ENCODE results near the gene GPATCH2L.

The GPATCH2L gene

GRCh38 chr14:76257842-76258397 is 106.2 kb downstream of the GPATCH2L start:
- DNase-seq = no peak

DNA sequence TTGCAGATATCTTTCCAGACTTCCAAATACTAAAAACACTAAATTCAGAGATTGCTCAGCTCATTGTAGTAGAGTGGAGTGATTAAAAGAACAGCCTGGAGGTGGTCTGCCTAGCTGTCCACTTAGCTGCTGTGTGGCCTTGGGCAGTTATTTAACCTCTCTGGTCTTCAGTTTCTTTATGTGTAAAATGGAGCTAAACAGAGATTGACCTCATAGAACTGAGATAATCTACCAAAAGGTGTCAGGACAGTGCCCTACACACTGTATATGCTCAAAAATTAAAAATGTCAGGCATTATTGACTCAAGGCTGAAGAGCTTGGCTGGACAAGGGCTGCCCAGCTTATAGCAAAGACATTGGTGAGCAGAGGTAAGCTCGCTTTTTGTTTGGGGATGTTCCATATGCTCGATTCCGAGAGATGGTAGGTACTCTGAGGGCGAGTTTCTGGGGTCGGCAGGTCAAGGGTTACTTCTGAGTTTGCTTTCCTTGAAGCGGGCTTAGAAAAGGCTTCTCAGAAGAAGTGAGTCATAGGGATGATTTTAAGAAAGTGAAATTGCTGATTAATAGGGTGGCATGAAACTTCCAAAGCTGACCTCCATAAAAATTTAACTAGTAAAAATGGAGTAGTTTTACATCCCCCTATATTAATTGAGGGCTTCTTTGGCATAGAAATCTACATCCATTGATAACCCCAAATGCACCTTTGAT is 107.5 kb downstream of the GPATCH2L start:
- DNase-seq = no peak

GRCh38 chr14:76260749-76261148 is 109.0 kb downstream of the GPATCH2L start:
- DNase-seq = no peak

- no peak for DNase-seq
These were observed 109.7 kb downstream of the GPATCH2L start for GRCh38 chr14:76261371-76261811.

DNA sequence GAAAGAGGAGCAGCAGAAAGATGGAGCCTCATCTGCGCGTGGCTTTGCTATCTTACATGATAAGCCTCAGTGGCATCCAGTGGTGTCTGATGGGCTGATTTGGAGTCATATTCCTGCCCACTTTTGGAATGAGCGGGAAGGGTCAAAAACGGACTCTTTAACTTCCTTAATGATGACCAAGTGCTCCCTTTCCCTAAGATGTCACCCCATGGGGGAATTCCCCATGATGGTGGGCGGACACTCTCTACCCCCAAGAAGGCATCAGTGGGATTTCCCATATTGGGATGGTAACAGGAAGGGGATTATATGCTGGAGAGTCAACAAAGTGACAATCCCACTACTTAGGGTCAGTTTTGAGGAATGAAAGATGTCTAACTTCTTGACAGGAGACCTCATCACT is 110.9 kb downstream of the GPATCH2L start:
- DNase-seq = no peak

All from T-helper 1 cell (primary cell).